HEK293 (cell line): ENCODE measurements around the gene GYS2.

Experiments used
- ZNF138 ChIP-seq: fragments of 450-650 bp; formaldehyde crosslinking; IDR thresholded peaks from 2 replicates; pipeline ENCODE4 v1.5.1; 2016; ENCODE audit warnings: missing biosample characterization, missing genetic modification characterization, borderline replicate concordance
- ZNF266 ChIP-seq: fragments of 450-650 bp; formaldehyde crosslinking; IDR thresholded peaks from 2 replicates; pipeline ENCODE4 v1.5.1; 2016; ENCODE audit warnings: missing biosample characterization, missing genetic modification characterization, low read depth
- ZNF76 ChIP-seq: fragments of 450-650 bp; formaldehyde crosslinking; IDR thresholded peaks from 2 replicates; pipeline ENCODE4; 2016; ENCODE audit warnings: low read depth, missing biosample characterization, missing genetic modification characterization, borderline replicate concordance
- TF ChIP-seq, protein P1 (sequence below): fragments of 450-650 bp; formaldehyde crosslinking; IDR thresholded peaks from 2 replicates; pipeline ENCODE4 v1.5.1; 2017; ENCODE audit warnings: missing biosample characterization, missing genetic modification characterization
- TF ChIP-seq, protein P2 (sequence below): fragments of 450-650 bp; IDR thresholded peaks from 2 replicates; pipeline ENCODE4 v1.5.1; 2018; ENCODE audit warnings: missing biosample characterization, missing genetic modification characterization
- TF ChIP-seq, protein P3 (sequence below): fragments of 450-650 bp; formaldehyde crosslinking; IDR thresholded peaks from 2 replicates; pipeline ENCODE4 v1.5.1; 2016; ENCODE audit warnings: missing biosample characterization, missing genetic modification characterization
- TF ChIP-seq, protein P4 (sequence below): sonication (generic); formaldehyde crosslinking; IDR thresholded peaks from 2 replicates; pipeline ENCODE4 v1.8.1; 2022; ENCODE audit warnings: mild to moderate bottlenecking, moderate library complexity, missing genetic modification reagents

DNA sequence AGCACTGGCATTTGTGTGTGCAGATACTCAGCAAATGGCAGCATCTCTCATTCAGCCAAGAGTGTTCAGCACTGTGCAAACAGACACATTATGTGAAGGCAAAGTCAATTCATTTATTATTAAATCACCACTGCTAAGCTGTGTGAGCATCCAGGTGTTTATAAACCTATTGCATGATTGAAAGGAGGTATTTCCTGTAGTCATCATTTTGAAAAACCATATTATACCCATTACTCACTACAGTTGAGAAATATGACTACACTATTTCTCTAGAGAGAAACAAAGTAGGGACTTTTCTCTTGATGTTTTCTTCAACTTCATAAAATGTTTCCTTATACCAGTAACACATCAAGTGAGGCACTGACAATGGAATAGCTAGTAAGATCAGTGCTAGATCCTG, 64.8 kb downstream of the GYS2 start:
- TF ChIP-seq, protein P1, sequence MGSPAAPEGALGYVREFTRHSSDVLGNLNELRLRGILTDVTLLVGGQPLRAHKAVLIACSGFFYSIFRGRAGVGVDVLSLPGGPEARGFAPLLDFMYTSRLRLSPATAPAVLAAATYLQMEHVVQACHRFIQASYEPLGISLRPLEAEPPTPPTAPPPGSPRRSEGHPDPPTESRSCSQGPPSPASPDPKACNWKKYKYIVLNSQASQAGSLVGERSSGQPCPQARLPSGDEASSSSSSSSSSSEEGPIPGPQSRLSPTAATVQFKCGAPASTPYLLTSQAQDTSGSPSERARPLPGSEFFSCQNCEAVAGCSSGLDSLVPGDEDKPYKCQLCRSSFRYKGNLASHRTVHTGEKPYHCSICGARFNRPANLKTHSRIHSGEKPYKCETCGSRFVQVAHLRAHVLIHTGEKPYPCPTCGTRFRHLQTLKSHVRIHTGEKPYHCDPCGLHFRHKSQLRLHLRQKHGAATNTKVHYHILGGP (tag by site-specific recombination): no peak
- TF ChIP-seq, protein P2, sequence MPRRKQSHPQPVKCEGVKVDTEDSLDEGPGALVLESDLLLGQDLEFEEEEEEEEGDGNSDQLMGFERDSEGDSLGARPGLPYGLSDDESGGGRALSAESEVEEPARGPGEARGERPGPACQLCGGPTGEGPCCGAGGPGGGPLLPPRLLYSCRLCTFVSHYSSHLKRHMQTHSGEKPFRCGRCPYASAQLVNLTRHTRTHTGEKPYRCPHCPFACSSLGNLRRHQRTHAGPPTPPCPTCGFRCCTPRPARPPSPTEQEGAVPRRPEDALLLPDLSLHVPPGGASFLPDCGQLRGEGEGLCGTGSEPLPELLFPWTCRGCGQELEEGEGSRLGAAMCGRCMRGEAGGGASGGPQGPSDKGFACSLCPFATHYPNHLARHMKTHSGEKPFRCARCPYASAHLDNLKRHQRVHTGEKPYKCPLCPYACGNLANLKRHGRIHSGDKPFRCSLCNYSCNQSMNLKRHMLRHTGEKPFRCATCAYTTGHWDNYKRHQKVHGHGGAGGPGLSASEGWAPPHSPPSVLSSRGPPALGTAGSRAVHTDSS (tag by site-specific recombination): no peak
- TF ChIP-seq, protein P3, sequence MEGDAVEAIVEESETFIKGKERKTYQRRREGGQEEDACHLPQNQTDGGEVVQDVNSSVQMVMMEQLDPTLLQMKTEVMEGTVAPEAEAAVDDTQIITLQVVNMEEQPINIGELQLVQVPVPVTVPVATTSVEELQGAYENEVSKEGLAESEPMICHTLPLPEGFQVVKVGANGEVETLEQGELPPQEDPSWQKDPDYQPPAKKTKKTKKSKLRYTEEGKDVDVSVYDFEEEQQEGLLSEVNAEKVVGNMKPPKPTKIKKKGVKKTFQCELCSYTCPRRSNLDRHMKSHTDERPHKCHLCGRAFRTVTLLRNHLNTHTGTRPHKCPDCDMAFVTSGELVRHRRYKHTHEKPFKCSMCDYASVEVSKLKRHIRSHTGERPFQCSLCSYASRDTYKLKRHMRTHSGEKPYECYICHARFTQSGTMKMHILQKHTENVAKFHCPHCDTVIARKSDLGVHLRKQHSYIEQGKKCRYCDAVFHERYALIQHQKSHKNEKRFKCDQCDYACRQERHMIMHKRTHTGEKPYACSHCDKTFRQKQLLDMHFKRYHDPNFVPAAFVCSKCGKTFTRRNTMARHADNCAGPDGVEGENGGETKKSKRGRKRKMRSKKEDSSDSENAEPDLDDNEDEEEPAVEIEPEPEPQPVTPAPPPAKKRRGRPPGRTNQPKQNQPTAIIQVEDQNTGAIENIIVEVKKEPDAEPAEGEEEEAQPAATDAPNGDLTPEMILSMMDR (tag by site-specific recombination): no peak
- TF ChIP-seq ZNF76 (no peak), ZNF266 (tag by site-specific recombination) (no peak), ZNF138 (no peak)
- TF ChIP-seq, protein P4, sequence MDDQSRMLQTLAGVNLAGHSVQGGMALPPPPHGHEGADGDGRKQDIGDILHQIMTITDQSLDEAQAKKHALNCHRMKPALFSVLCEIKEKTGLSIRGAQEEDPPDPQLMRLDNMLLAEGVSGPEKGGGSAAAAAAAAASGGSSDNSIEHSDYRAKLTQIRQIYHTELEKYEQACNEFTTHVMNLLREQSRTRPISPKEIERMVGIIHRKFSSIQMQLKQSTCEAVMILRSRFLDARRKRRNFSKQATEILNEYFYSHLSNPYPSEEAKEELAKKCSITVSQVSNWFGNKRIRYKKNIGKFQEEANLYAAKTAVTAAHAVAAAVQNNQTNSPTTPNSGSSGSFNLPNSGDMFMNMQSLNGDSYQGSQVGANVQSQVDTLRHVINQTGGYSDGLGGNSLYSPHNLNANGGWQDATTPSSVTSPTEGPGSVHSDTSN (CRISPR knock-in tag): no peak
